PC-3 (cell line): ENCODE results near the gene PLEKHM1. TPM values are rescaled to one million over a fixed set of nuclear protein-coding genes. Genes with fewer than 3 reads are reported as not detected.

Source experiments
- ATAC-seq: fragments of 200-7000 bp; cut with Tn5 transposase; 2 replicates; pipeline ENCODE4 v1.9.1; 2020; ENCODE audit warnings: mild to moderate bottlenecking, moderate library complexity
- BruUV-seq: library from RNA; stranded (reverse); fragments of 400-500 nt; replicated peaks from 2 replicates; lab custom pipeline; 2021; lab: Mats Ljungman, UMichigan
- CTCF ChIA-PET: fragments of 300-600 bp; sonication (Branson Sonifier 250); formaldehyde crosslinking; loops from one replicate; lab custom pipeline; 2022; ENCODE audit warnings: antibody characterized with exemption; lab: Charles Lee
- POLR2A ChIA-PET: fragments of 300-600 bp; sonication (Branson Sonifier 250); formaldehyde crosslinking; loops from one replicate; lab custom pipeline; 2022; ENCODE audit warnings: antibody characterized with exemption; ENCODE audit not compliant: unreplicated experiment; lab: Charles Lee
- DNase-seq: peaks from one replicate; pipeline ENCODE4 v3.0.0-alpha.2; 2015
- H2AFZ ChIP-seq: fragments of 300-600 bp; sonication (generic); 2 replicates; pipeline ENCODE4 v1.6.0; 2016; ENCODE audit warnings: antibody characterized with exemption, low read length
- H3F3A ChIP-seq: fragments of 300-600 bp; sonication (generic); one replicate; pipeline ENCODE4 v1.6.0; 2017; ENCODE audit warnings: antibody characterized with exemption, low read length, control low read depth, mild to moderate bottlenecking; ENCODE audit not compliant: unreplicated experiment
- H3K27ac ChIP-seq: fragments of 300-600 bp; sonication (generic); 2 replicates; pipeline ENCODE4 v1.5.1; 2016; ENCODE audit warnings: mild to moderate bottlenecking, low read length
- H3K27me3 ChIP-seq: fragments of 300-600 bp; sonication (generic); 2 replicates; pipeline ENCODE4 v1.6.1; 2016; ENCODE audit warnings: low read length, mixed read lengths
- H3K36me3 ChIP-seq: fragments of 300-600 bp; sonication (generic); 2 replicates; pipeline ENCODE4 v1.6.1; 2016; ENCODE audit warnings: low read depth, mixed run types, low read length, mixed read lengths
- H3K4me1 ChIP-seq: fragments of 300-600 bp; sonication (generic); 2 replicates; pipeline ENCODE4 v1.5.1; 2016; ENCODE audit warnings: low read length; ENCODE audit not compliant: insufficient read depth
- H3K4me2 ChIP-seq: fragments of 300-600 bp; sonication (generic); 2 replicates; pipeline ENCODE4 v1.6.0; 2016; ENCODE audit warnings: low read length
- H3K4me3 ChIP-seq: fragments of 300-600 bp; sonication (generic); 2 replicates; pipeline ENCODE4 v1.5.1; 2016; ENCODE audit warnings: mild to moderate bottlenecking, low read length, mixed read lengths
- H3K79me2 ChIP-seq: fragments of 300-600 bp; sonication (generic); 2 replicates; pipeline ENCODE4 v1.6.1; 2017; ENCODE audit warnings: low read length, mixed read lengths
- H3K9ac ChIP-seq: fragments of 300-600 bp; sonication (generic); 2 replicates; pipeline ENCODE4 v1.6.0; 2016; ENCODE audit warnings: mild to moderate bottlenecking, low read length
- H3K9me2 ChIP-seq: fragments of 300-600 bp; sonication (generic); replicated peaks from 2 replicates; pipeline ENCODE4 v1.6.1; 2016; ENCODE audit warnings: mixed run types, low read length, mixed read lengths
- H3K9me3 ChIP-seq: fragments of 300-600 bp; sonication (generic); 2 replicates; pipeline ENCODE4 v1.6.1; 2016; ENCODE audit warnings: low read length, mixed read lengths
- H4K20me1 ChIP-seq: fragments of 300-600 bp; sonication (generic); 2 replicates; pipeline ENCODE4 v1.6.1; 2016; ENCODE audit warnings: low read length, mixed read lengths
- EZH2 ChIP-seq: fragments of 300-600 bp; sonication (generic); IDR thresholded peaks from one replicate; pipeline ENCODE4 v1.6.1; 2017; ENCODE audit warnings: antibody characterized with exemption, mild to moderate bottlenecking, low read length; ENCODE audit not compliant: unreplicated experiment
- EZH2phosphoT487 ChIP-seq: fragments of 300-600 bp; sonication (generic); IDR thresholded peaks from 2 replicates; pipeline ENCODE4 v1.6.1; 2018; ENCODE audit warnings: mild to moderate bottlenecking, antibody characterized with exemption, low read length, borderline replicate concordance
- intact Hi-C: fragments of 100-400 bp; cut with micrococcal nuclease; formaldehyde crosslinking; loops from 2 replicates; pipeline ENCODE4 v1.9.0; 2023
- total RNA-seq: library from RNA; depleted of rRNA; stranded (reverse); fragments of >200 nt; gene quantifications from 2 replicates; pipeline ENCODE4 v1.2.3, GENCODE V29; 2014
- TF ChIP-seq, protein P1 (sequence below): fragments of 300-600 bp; sonication (generic); conservative IDR thresholded peaks from 2 replicates; pipeline ENCODE4 v1.5.1; 2017; ENCODE audit warnings: antibody characterized with exemption, low read depth, mild to moderate bottlenecking, low read length

PLEKHM1 gene
- total RNA-seq, 1 experiment from 2014 or later, result 15.8 TPM

DNA sequence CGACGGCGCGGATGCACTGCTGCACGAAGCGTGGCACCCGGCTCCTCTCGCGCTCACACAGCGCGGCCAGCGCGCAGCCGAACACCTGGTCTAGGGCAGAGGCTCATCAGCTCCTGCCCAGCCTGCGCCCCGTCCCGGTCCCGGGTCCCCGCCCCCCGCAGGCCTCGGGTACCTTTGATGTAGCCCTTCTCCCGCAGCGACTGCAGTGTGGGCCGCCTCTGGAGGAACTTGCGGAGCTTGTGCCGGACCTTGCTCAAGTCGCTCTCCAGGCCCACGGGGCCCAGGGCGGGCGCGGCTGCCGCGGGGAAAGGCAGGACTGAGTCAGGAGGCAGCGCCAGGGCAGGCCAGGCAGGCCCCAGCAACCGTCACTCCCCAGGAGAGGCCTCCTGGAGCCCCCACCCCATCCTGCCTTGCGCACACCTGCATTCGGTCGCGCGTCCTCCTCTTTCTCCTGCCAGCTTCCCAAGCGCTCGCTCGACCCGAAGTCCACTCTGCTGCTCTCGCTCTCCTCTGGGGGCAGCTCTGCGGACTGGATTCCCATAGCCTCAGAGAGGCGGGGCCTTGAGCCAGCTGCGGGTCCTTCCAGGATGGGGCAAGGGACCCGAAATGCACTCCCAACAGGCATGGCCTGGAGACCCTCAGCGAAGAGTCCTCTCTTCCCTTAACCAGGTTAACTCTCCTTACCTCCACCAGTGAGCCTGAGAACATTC is 93.9 kb downstream of the PLEKHM1 start:
- H3K27me3 ChIP-seq, result no peaks in the 10 kb centered on the region
- no peak overlapping the region for H3K27ac ChIP-seq
- H3K9me3 ChIP-seq, result no peaks in the 10 kb centered on the region
- DNase-seq, result no peak
- no peak overlapping the region for H3K4me2 ChIP-seq
- CTCF ChIA-PET, result interaction anchor here (0.5 to 4.0 kb wide), 2 partner anchors 13 to 29 kb away, joined by 3 to 45 read pairs; no protein-coding TSS in a partner anchor
- no peaks in the 10 kb centered on the region for H4K20me1 ChIP-seq
- no peaks in the 10 kb centered on the region for H3K79me2 ChIP-seq
- H3K9ac ChIP-seq, result no peak overlapping the region
- POLR2A ChIA-PET, result no interaction called here
- no peaks in the 10 kb centered on the region for H3K9me2 ChIP-seq
- H3F3A ChIP-seq, result no peaks in the 10 kb centered on the region
- no peak overlapping the region for H3K4me3 ChIP-seq
- TF ChIP-seq, protein P1, sequence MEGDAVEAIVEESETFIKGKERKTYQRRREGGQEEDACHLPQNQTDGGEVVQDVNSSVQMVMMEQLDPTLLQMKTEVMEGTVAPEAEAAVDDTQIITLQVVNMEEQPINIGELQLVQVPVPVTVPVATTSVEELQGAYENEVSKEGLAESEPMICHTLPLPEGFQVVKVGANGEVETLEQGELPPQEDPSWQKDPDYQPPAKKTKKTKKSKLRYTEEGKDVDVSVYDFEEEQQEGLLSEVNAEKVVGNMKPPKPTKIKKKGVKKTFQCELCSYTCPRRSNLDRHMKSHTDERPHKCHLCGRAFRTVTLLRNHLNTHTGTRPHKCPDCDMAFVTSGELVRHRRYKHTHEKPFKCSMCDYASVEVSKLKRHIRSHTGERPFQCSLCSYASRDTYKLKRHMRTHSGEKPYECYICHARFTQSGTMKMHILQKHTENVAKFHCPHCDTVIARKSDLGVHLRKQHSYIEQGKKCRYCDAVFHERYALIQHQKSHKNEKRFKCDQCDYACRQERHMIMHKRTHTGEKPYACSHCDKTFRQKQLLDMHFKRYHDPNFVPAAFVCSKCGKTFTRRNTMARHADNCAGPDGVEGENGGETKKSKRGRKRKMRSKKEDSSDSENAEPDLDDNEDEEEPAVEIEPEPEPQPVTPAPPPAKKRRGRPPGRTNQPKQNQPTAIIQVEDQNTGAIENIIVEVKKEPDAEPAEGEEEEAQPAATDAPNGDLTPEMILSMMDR, result no peak
- no peak for TF ChIP-seq EZH2phosphoT487
- TF ChIP-seq EZH2, result no peak
- BruUV-seq, result no TSS peak
- no peak for ATAC-seq
- intact Hi-C loops, result no loop called here
- no peak overlapping the region for H2AFZ ChIP-seq
- peaks cover 44% of the 10 kb centered on the region; the same call in 1 of the 2 replicates for H3K36me3 ChIP-seq
- H3K4me1 ChIP-seq, result no peaks in the 10 kb centered on the region

DNA sequence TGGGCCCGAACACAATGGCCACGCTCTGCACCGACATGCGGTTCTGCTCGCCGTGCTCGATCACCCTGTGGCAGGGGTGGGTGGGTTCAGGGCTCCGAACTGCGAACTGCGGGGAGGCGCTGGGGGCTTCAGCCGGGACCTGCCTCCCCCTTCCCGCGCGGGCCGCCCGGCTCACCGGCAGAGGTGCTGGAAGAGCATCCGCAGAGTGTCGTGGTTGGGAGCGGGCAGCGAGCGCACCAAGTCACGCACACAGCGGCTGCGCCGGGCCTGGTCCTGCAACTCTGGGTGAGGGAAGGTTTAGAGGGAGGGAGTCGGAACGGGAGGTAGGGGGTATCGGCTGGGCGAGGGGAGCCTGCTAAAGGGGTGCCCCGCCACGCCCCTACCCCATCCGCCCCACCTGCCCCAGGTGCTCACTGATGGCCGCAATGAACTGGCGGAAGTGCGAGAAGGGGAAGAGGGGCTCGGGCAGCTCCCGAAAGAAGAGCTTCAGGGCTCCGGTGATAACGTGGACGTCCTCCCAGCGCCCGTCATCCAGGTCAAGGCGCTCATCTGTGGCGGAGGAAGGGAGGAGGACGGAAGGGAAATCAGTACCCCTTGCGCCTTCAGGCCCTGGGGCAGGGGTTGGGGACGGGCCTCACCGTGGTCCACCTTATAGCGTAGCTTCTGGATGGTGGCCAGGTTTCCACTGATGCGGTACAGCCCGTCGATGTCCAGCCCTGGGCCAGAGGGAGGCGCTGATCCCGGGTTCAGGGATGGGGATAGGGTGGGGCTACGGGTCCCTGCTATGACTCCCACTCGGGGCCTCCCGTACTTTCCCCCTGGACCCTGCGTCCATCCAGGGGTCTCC is 94.7 kb downstream of the PLEKHM1 start:
- H3F3A ChIP-seq, result no peaks in the 10 kb centered on the region
- no peaks in the 10 kb centered on the region for H3K9me3 ChIP-seq
- H3K9ac ChIP-seq, result no peak overlapping the region
- POLR2A ChIA-PET, result no interaction called here
- TF ChIP-seq, protein P1, result no peak
- TF ChIP-seq EZH2phosphoT487 (no peak), EZH2 (no peak)
- H3K27me3 ChIP-seq, result no peaks in the 10 kb centered on the region
- no peak for ATAC-seq
- no peak overlapping the region for H3K4me2 ChIP-seq
- BruUV-seq, result no TSS peak
- H2AFZ ChIP-seq, result no peak overlapping the region
- H3K4me3 ChIP-seq, result no peak overlapping the region
- H3K4me1 ChIP-seq, result no peaks in the 10 kb centered on the region
- CTCF ChIA-PET, result interaction anchor here (4.0 kb wide), 1 partner anchor 30 kb away, joined by 45 read pairs; no protein-coding TSS in a partner anchor
- no peak overlapping the region for H3K27ac ChIP-seq
- no peaks in the 10 kb centered on the region for H3K79me2 ChIP-seq
- DNase-seq, result no peak
- intact Hi-C loops, result loop anchor here (1.0 kb wide), 1 partner anchor 30 kb away; no protein-coding TSS in a partner anchor
- H3K36me3 ChIP-seq, result peaks cover 36% of the 10 kb centered on the region; the same call in 1 of the 2 replicates
- H3K9me2 ChIP-seq, result no peaks in the 10 kb centered on the region
- no peaks in the 10 kb centered on the region for H4K20me1 ChIP-seq
